ENCODE measurements around the gene AGK. TPM values are rescaled to one million over a fixed set of nuclear protein-coding genes. Genes with fewer than 3 reads are reported as not detected.
"Not testable (repeated sequence)": the region's sequence is repeated elsewhere in the genome, so short reads cannot be mapped to it uniquely, and the experiment has no call there.

The AGK gene
- total RNA-seq, 1 donor from 2014 or later, result 25.6 TPM

DNA sequence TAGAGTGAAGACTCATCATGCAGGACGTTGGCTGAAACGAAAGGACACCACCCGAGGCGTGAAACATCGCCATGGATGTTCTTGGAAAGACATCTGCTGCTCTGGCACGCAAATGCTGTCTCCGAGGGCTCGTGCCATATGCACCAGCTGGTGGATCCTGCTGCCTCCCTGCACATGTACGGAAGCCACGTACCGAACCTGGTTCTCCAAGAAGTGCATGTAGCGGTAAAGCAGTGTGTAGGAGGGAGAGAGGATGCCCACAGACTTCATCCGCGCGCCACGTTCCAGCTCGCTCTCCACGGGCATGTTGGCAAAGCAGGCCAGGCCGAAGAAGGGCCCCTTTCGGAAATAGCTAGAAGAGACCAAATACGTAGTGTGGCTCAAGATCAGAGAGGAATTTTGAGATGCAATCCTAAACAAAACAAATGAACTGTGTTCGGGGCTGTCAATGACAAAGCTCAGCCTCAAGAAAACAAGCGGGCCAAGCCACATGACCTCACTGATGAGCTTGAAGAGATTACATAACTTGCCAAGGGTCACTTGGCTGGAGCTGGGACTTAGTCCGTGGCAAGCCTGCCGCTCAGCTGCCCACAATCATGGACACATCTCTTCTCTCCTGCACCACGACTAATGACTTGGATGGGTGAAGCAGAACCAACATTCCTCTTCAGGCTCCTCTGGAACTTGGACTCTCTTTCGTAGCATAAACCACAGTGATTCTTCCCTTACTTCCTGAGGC lies 134.2 kb downstream of the AGK start:
- Mint-ChIP-seq H3K36me3 (ENCODE audit: insufficient read depth) (peaks cover 19% of the 10 kb centered on the region), H3K4me1 (ENCODE audit: low read depth) (peaks cover 5% of the 10 kb centered on the region), H3K4me3 (ENCODE audit: low read depth) (no peak overlapping the region), H3K27me3 (no peaks in the 10 kb centered on the region), H3K9me3 (ENCODE audit: low read depth) (no peaks in the 10 kb centered on the region), H3K27ac (peak overlapping the region; percentile 30)
- no peak for DNase-seq (ENCODE audit: low spot score, unreplicated experiment)
- TF ChIP-seq CTCF (IDR thresholded peaks at IDR 0.05; ENCODE audit: unreplicated experiment), result no peak

DNA sequence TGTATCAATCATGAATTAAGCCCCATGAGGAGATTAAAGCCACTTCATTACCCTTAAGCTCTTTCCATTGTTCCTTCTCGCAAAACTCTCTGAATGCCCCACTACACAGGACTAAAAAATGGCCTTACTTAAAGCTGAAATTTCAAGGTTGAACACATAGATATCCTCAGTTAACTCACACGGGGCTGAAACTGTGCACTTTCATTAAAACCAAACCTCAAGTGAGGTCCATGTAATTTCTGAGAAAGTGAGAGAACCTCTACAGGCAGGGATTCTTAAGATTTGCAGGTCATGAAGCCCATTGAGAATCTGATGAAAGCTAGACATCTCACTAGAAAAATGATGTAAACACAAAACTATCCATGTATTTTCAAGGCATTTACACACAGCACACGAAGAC lies 134.9 kb downstream of the AGK start:
- peaks cover 5% of the 10 kb centered on the region for H3K4me1 Mint-ChIP-seq (ENCODE audit: low read depth)
- no peak for DNase-seq (ENCODE audit: low spot score, unreplicated experiment)
- peaks cover 19% of the 10 kb centered on the region for H3K36me3 Mint-ChIP-seq (ENCODE audit: insufficient read depth)
- no peak for TF ChIP-seq CTCF (IDR thresholded peaks at IDR 0.05; ENCODE audit: unreplicated experiment)
- H3K4me3 Mint-ChIP-seq (ENCODE audit: low read depth), result no peak overlapping the region
- H3K9me3 Mint-ChIP-seq (ENCODE audit: low read depth), result no peaks in the 10 kb centered on the region
- H3K27me3 Mint-ChIP-seq, result no peaks in the 10 kb centered on the region
- H3K27ac Mint-ChIP-seq, result no peak overlapping the region

GRCh38 chr7:141686670-141687069 lies 135.5 kb downstream of the AGK start:
- DNase-seq (ENCODE audit: low spot score, unreplicated experiment), result no peak
- TF ChIP-seq CTCF (IDR thresholded peaks at IDR 0.05; ENCODE audit: unreplicated experiment), result no peak
- Mint-ChIP-seq H3K4me1 (ENCODE audit: low read depth) (peaks cover 5% of the 10 kb centered on the region), H3K36me3 (ENCODE audit: insufficient read depth) (peaks cover 19% of the 10 kb centered on the region), H3K27me3 (no peaks in the 10 kb centered on the region), H3K4me3 (ENCODE audit: low read depth) (no peak overlapping the region), H3K9me3 (ENCODE audit: low read depth) (no peaks in the 10 kb centered on the region), H3K27ac (no peak overlapping the region)

- no peak overlapping the region for H3K4me3 Mint-ChIP-seq (ENCODE audit: low read depth)
- no peaks in the 10 kb centered on the region for H3K9me3 Mint-ChIP-seq (ENCODE audit: low read depth)
- peaks cover 13% of the 10 kb centered on the region for H3K36me3 Mint-ChIP-seq (ENCODE audit: insufficient read depth)
- no peaks in the 10 kb centered on the region for H3K27me3 Mint-ChIP-seq
- no peak for DNase-seq (ENCODE audit: low spot score, unreplicated experiment)
- no peak for TF ChIP-seq CTCF (IDR thresholded peaks at IDR 0.05; ENCODE audit: unreplicated experiment)
- peaks cover 5% of the 10 kb centered on the region for H3K4me1 Mint-ChIP-seq (ENCODE audit: low read depth)
- no peak overlapping the region for H3K27ac Mint-ChIP-seq
Observed at GRCh38 chr7:141688043-141688442, 136.8 kb downstream of the AGK start.

GRCh38 chr7:141689072-141689825 lies 138.0 kb downstream of the AGK start:
- not testable (repeated sequence) for H3K4me1 Mint-ChIP-seq (ENCODE audit: low read depth); H3K9me3 Mint-ChIP-seq (ENCODE audit: low read depth); H3K27me3 Mint-ChIP-seq; H3K27ac Mint-ChIP-seq; DNase-seq (ENCODE audit: low spot score, unreplicated experiment); H3K4me3 Mint-ChIP-seq (ENCODE audit: low read depth)
- H3K36me3 Mint-ChIP-seq (ENCODE audit: insufficient read depth), result peaks cover 13% of the 10 kb centered on the region

Measured in progenitor cell of endocrine pancreas (in vitro differentiated cells).